ENCODE data around the gene ITGA2B.

ITGA2B gene

DNA sequence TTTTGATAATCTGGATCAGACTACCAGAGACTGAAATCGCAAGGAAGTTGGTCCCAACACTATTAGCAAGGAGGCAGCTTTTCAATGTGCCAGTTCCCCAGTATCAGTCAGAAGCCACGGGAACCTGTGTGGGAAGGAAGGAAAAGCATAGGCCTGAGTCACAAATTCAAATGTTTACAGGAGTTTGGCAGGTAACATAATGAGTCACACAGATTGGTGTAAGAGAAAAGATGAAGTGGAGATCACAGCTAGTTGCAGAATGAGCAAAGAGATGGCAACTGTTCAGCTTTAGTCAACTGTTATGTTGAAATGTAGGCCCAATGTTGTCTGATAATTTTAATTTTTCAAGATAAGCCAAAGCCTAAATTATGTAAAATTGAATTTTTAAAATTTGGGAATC lies 28.1 kb upstream of the ITGA2B start:
- DNase-seq (ENCODE audit: extremely low read depth, low read depth): no peak
- H3K4me3 ChIP-seq (replicated peaks; ENCODE audit: low read depth, low read length): no peak overlapping the region
- TF ChIP-seq, protein P1, sequence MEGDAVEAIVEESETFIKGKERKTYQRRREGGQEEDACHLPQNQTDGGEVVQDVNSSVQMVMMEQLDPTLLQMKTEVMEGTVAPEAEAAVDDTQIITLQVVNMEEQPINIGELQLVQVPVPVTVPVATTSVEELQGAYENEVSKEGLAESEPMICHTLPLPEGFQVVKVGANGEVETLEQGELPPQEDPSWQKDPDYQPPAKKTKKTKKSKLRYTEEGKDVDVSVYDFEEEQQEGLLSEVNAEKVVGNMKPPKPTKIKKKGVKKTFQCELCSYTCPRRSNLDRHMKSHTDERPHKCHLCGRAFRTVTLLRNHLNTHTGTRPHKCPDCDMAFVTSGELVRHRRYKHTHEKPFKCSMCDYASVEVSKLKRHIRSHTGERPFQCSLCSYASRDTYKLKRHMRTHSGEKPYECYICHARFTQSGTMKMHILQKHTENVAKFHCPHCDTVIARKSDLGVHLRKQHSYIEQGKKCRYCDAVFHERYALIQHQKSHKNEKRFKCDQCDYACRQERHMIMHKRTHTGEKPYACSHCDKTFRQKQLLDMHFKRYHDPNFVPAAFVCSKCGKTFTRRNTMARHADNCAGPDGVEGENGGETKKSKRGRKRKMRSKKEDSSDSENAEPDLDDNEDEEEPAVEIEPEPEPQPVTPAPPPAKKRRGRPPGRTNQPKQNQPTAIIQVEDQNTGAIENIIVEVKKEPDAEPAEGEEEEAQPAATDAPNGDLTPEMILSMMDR (IDR thresholded peaks at IDR 0.05; ENCODE audit: low read depth, low read length, missing control alignments): no peak

DNA sequence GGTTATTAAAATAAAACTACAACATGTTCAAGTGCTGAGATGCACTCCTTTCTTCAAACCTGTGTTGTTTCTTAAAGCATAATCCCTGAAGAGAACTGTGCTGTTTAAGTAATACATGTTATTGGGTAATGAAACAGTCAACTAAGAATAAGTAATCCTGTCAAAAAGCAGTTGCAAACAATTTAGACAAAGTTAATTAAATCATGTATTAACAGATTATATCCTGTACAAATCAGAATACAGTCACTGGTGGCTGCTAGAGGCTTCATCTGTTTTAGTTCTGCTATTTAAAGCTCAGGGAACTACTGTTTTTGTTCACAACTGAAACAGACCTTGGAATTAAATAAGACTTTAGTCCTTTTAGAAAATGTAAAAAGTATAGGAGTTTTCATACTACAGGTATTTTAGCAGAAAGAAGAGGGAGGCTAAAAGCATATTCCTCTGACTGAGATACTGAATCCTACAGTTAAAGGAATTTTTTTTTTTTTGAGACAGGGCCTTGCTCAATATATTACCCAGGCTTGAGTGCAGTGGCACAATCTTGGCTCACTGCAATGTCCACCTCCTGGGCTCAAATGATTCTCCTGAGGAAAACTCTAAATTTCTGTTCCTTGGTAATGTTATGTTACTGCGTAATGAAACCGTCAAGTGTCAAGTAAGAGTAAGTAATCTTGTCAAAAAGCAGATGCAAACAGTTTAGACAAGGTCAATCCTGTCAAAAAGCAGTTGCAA lies 27.3 kb upstream of the ITGA2B start:
- DNase-seq (ENCODE audit: extremely low read depth, low read depth): no peak
- no peak overlapping the region for H3K4me3 ChIP-seq (replicated peaks; ENCODE audit: low read depth, low read length)

DNA sequence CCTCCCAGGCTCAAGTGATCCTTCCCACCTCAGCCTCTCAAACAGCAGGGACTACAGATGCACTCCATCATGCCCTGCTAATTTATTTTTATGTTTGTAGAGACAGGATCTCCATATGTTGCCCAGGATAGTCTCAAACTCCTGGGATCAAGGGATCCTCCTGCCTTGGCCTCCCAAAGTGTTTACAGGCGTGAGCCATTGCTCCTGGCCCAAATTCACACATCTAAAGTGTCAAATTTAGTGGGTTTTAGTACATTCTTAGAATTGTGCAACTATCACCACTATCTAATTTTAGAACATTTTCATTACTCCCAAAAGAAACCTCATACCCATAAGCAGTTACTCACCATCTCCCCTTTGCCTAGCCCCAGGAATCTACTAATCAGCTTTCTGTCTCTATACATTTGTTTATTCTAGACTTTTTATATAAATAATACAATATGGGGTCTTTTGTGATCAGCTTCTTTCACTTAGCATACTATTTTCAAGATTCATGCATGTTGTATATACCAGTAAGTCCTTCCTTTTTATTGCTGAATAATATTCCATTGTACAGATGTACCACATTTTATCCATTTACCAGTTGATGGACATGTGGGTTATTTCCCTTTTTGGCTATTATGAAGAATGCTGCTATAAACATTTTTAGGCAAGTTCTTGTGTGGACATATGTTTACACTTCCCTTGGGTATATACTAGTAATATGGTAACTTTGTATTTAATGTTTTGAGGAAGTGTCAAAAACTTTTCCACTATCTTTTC lies 25.1 kb upstream of the ITGA2B start:
- no peak for DNase-seq (ENCODE audit: extremely low read depth, low read depth)
- TF ChIP-seq, protein P1 (IDR thresholded peaks at IDR 0.05; ENCODE audit: low read depth, low read length, missing control alignments): no peak
- H3K4me3 ChIP-seq (replicated peaks; ENCODE audit: low read depth, low read length): no peak overlapping the region

More for the DNA sequence above, 27.3 kb upstream of the ITGA2B start:
- TF ChIP-seq, protein P1 (IDR thresholded peaks at IDR 0.05; ENCODE audit: low read depth, low read length, missing control alignments): no peak

DNA sequence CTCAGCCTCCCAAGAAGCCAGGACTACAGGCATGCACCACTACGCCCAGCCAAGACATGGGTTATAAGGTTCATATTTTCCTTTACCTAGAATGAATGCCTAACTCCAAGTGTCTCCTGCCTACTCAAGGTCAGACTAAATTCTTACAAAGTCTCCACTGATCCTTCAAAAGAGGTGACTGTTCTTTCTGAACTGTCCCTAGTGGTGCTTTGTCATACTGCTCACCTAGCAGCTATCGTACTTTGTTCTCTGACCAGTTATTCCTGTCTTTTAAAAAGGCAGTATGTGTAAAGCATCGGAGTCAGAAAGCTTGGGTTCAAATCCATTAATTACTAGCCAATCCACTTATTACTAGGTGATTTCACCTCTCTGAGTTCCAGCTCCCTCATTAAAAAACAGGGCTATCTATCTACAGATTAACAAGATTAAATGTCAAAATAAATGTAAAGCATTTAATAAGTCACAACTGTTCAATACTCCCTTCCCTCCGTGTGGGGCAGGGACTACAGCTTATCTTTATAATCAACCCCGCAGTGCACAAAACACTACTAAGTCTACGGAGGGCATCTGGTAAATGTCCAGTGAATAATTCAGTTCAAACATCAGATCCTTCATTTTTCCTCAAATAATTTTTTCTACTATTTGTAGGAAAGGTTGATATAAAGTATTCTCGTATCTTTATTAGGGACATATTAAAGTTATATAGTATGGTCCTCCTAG lies 20.0 kb upstream of the ITGA2B start:
- TF ChIP-seq, protein P1 (IDR thresholded peaks at IDR 0.05; ENCODE audit: low read depth, low read length, missing control alignments): no peak
- no peak for DNase-seq (ENCODE audit: extremely low read depth, low read depth)
- no peak overlapping the region for H3K4me3 ChIP-seq (replicated peaks; ENCODE audit: low read depth, low read length)

DNA sequence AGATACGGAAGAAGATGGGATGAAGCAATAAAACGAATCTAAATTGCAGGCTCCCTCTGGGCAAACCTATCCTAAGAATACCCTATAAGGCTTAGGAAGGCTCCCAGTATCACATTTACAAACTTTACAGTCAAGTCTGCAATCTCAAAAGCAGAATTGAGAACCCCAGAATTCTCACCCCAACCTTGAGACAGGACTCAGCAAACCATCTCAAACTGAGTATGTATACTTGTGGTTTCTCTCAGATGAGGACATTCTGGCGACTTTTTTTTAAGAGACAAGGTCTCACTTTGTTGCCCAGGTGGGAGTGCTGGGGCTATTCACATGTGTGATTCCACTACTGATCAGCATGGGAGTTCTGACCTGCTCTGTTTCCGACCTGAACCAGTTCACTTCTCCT lies 19.3 kb upstream of the ITGA2B start:
- DNase-seq (ENCODE audit: extremely low read depth, low read depth): no peak
- TF ChIP-seq, protein P1 (IDR thresholded peaks at IDR 0.05; ENCODE audit: low read depth, low read length, missing control alignments): no peak
- H3K4me3 ChIP-seq (replicated peaks; ENCODE audit: low read depth, low read length): no peak overlapping the region

DNA sequence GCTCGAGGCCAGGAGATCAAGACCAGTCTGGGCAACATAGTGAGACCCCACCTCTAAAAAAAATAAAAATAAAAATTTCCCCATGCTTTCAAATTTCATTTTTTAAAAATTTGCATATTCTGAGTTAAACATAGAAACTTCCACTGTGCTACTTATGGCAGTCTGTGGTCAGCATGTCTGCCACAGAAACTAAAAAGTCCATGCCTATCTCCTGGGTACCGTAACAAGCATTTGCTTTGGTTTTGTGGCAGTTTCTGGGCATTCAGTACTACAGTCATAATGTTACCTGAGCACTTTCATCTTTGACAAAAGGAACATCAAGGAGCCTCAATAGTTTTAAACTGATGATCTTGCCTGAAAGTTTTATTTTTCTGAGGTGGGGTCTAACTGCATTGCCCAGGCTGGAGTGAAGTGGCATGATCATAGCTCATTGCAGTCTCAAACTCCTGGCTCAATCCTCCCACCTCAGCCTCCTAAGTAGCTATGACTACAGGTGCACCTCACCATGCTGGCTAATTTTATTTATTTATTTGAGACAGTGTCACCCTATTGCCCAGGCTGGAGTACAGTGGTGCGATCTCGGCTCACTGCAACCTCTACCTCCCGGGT lies 13.2 kb upstream of the ITGA2B start:
- TF ChIP-seq, protein P1 (IDR thresholded peaks at IDR 0.05; ENCODE audit: low read depth, low read length, missing control alignments): no peak
- DNase-seq (ENCODE audit: extremely low read depth, low read depth): no peak
- H3K4me3 ChIP-seq (replicated peaks; ENCODE audit: low read depth, low read length): no peak overlapping the region
